GM19463 (cell line): ENCODE results near the gene SH2D2A.

Experiments used
- ATAC-seq: cut with Tn5 transposase; IDR thresholded peaks from one replicate; pipeline ENCODE4 v1.9.1; 2021; ENCODE audit warnings: mild to moderate bottlenecking, moderate library complexity; ENCODE audit not compliant: unreplicated experiment

SH2D2A gene

DNA sequence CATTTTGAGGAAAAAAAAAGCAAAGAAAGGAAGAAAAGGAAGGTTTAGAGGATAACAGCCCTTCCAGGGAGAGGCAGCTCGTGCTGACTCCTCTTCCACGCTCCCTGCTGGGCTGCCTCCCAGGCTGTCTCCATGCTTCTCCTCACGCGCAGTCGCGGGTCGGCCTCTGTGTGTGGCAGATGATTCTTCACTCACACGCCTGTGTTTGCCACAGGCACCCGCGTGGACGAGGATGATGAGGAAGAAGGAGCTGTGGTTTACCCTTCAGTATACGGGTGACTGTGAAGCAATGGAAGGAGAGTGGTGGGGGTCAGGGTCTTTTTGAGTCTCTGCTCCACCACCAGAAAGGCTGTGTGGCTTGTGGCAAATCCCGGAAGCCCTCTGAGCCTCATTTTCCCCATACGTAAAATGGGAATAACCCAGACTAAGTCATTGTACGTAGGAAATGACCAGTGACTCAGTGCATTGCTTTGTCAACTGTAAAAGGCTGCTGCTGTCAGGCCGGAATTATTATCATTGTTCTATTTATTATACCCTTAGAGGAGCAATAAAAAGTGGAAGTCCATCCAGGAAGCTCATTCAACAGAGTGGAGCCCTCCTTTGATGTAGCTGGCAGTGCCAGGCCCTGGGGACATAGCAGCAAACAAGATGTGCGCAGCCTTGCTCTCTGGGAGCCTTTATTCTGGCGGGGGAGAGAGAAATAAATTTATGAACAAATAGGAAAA, 11.9 kb upstream of the SH2D2A start:
- ATAC-seq, result no peak

DNA sequence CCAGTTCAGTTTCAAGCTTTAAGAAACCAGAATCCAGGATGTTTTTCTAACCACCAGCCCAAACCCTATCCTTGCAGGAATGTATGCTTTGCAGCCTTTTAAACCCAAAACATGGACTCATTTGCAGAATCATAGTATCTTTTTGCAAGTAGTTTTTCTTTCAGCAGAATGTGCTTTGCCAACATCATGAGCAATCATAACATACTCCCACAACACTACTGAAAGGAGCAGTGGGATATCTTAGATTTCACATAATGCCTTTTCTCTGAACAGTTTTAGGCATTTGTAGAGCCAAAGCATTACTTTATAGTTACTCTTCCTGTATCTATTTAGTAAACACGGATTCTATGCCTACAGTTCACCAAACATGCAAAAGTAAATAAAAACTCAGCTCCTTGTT, 10.0 kb upstream of the SH2D2A start:
- no peak for ATAC-seq

DNA sequence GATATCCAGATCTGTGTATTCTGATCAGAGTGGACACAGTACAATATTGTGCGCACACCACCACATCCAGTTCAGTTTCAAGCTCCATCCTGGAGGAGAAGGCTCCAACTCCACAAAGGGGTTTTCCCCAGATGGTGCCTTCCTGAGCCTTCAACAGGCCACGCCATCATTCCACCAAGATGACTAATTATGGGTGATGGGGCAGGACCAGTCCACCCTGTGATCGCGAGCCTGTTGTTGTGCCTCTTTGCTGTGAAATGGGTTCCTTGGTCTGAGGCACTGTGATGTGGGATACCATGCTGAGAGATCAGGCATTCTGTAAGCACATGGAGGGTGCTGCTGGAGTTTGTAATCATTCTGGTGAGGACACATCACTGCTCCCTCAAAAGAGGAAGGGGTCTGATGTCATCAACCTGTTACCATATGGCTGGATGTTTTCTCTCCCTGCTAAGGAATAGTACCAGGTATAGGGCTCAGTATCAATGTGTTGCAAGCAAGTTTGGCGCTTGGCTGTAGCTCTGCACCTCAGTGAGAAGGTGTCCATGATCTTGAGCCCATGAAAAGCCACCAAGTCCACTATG, 6.7 kb upstream of the SH2D2A start:
- ATAC-seq, result no peak

DNA sequence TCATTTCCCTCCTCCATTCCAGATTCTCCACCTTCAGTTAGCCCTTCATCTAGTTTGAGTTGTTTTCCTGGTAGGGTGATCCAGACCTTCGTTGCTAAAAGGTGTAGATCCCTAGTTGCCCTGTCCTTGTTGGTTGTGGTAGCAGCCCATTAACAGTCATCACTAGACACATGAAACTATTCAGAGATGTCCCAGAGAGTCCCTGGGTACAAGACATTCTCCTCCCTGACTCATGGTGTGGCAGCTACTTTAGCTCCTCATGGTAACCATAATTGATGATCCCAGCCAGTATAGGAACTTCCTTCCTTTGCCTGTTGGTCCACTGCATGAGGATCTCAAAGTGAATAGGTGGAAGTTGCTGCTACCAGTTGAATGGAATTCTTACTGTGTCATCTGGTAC, 6.0 kb upstream of the SH2D2A start:
- no peak for ATAC-seq

DNA sequence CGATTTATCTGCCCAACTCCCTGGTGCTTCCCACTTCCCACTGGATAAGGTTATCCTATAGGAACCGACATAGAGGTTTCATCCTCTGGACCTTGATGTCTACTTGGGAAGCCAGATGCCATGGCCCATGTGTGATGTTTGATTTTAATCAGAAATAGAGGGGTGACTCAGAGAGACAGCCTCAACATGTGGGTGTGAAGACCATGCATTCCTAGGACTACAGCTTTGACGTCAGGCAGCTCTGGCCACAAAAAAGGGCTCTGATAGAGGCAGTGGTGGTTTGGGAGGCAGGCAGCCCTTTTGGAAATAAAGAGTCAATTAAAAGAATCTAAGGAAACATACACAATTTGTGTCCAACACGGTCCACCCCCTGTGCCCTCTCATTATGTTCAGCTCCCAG, 5.2 kb upstream of the SH2D2A start:
- ATAC-seq, result no peak

DNA sequence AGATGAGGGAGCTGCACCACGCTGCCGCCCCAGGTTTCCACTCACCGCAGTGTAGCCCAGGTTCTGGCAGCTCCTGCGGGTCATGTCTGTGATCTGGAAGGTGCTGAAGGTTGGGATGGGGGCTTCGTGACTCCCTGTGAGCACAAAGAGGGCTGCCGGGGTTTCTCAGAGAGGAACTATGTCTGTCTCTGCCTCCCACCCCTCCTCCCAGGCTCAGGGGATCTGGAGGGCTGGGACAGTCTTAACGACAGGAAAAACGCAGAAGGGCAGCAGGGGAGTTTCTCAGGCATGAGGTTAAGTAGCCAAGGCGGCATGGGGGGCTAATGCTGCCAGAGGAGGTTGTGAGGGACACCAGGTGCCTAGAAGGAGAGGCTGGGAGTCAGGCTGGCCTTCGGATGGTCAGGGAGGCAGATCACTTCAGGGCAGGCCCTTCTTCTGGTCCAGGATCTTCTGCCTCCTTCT, 656 bp downstream of the SH2D2A start:
- no peak for ATAC-seq

DNA sequence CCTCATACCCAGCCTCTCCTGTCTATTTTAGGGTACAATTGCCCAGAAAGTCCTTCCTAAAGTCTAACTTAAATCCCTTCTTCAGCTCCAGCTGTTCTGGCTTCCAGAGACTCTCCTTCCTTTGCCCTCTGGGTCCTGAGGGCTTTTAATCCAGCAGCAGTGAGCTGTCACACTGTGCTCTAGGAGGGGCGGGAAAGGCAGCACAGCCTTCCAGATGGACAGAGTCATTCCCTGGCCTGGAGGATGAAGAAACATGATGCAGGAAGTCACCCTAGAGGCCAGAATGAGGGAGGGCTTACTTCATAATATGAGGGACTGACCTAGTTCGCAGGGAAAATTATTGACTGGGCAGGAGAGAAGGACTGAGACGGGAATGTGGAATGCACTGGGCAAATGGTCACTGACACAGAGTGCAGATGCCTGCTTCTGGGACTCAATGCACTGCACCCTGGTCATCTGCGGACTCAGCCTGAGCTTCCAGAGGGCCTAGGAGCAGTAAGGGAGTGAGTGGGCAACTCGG, 1.3 kb downstream of the SH2D2A start:
- no peak for ATAC-seq

DNA sequence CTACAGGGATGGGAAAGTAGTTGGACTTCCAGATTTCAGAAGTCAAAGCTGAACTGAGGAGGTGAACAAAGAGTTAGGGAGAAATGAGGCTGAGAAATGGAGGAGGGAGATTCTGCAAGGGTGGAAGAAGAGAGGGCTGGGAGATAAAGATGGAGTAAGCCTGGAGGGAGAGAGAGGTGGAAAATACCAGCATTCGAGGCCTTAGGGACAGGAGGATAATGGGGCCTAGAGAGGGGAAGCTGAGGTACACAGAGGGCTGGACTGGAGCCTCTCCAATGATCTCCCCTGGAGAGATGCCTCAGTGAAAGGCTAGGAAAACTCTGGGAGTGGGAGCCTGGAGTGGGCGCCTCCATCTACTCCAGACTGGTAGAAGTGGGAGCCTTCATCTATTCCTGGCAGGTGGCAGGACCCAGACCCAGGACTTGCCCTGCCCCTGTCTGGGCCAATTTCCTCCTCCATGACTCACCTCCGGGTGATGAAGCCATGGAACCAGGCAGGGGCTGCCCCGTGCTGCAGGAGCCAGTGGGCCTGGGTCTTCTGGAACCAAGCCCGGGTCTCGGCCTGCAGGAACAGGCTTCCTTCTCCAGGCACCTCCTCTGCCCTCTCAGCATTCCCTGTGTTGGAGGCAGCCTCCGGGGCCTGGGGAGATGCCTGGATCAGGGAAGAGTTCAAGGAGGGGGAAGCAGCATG, 1.9 kb downstream of the SH2D2A start:
- ATAC-seq, result no peak

DNA sequence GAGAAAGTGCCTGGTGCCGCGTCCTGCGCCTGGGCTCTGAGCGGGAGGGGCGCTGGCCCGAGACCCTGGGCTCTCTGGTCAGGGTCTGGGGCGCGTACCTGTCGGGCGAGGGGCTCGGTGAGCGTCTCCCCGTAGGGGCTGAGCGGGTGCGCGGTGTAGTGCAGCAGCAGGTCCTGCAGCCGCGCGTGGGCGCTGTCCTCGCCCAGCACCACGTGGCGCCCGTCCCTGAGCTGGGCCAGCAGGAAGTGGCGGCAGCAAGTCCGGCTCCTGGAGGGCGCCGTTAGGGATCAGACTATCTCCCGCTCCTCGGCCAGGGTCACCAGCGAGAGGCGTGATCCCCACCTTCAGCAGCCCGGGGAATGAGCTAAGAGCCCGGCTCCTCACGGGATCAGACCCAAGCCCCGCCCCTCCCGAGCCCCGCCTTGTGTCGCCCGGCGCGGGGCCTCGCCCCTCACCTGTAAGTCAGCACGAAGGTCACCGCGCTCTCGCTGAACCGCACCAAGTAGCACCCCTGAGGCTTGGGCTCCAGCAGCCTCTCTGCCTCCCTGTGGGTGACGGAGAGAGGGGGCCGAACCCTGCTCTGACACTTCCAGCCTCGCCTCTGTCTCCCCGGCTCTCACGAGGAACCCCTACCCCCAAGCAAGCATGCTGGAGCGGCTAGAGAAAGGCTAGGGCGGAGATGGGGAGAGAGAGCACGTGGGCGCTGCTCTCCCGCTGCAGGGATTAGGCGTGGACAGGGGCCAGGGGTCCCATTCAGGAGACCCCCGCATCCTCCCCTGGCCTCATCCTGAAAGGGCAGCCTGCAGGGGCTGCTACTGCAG, 2.7 kb downstream of the SH2D2A start:
- peak; percentile 58 for ATAC-seq

DNA sequence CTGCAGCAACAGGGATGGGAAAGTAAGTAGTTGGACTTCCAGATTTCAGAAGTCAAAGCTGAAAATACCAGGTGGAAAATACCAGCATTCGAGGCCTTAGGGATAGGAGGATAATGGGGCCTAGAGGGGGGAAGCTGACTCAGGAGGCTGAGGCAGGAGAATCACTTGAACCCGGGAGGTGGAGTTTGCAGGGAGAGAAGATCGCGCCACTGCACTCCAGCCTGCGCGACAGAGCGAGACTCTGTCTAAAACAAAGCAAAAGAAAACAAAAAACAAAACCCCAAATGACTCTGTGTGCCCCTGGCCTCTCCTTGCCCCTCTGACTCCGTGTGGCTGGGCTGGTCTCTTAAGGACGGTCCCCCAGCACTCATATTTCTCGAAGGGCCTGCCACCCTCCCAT, 3.4 kb downstream of the SH2D2A start:
- ATAC-seq, result no peak

DNA sequence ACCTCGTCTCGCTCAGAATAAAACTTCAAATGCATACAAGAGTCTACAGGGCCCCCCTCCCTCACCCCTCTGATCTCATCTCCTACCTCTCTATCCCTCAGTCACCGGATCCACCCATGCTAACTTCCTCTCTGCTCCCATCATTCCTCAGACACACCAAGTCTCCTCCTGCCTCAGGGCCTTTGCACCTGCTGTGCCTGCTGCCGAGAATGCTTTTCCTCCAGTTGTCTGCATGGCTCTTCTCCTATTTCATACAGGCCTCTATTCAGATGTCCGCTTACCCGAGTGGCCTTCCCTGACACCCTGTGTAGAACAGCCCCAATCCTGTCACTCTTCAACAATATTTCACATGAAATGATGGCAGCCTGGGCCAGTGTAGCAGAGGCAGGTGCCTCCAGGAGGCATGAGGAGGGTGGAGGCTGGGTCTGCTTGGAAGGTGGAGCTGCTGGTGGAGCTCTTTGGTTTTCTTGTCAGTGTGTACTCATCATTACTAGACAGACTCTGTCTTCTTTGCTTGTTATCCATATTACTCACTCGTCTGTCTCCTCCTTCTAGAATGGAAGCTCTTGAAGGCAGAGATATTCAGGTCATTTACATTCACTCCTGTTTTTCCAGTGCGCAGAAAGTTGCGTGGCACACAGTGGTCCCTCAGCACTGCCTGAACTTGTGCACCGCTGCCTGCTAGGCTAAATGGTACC, 4.2 kb downstream of the SH2D2A start:
- ATAC-seq, result no peak

DNA sequence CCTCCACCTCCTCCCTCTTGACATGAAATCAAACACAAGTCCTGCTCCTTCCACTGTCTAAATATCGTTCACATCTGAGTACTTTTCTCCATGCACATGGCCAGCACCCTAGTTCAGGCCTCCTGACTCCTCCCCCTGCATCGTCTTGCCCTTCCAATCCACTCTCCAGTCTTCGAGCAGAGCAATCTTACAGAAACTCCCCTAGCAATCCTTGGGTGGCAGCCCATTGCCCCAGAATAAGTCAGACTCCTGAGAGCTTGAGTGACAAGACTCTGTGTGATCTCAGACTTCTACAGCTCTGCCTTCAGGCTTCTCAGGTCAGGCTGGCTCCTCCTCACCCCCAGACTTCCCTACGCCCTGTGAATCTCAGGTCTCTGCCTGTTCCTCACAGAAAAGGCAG, 5.5 kb downstream of the SH2D2A start:
- no peak for ATAC-seq

DNA sequence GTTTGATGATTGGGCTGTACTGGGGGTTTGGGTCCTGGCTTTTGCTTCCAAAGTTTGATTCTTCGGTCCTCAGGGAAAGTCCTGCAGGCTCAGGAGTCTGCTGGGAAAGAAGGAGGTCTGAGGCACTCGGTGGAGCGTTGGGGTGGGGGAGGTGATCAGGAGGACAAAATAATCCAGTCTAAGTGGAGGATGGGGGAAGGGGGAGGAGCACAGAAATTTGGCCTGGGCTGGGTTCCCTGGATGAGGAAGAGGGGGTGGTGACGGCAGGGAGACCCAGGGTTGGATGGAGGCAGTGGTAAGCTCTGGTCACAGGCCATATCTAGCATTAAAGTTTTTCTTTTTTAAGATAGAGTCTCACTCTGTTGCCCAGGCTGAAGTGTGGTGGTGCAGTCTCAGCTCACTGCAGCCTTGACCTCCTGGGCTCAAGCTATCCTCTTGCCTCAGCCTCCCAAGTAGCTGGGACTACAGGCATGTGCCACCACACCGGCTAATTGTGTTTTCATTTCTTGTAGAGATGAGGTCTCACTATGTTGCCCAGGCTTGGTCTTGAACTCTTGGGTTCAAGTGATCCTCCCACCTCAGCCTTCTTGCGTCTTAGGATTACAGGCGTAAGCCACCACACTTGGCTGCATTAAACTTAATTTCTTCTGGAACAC, 6.8 kb downstream of the SH2D2A start:
- no peak for ATAC-seq

DNA sequence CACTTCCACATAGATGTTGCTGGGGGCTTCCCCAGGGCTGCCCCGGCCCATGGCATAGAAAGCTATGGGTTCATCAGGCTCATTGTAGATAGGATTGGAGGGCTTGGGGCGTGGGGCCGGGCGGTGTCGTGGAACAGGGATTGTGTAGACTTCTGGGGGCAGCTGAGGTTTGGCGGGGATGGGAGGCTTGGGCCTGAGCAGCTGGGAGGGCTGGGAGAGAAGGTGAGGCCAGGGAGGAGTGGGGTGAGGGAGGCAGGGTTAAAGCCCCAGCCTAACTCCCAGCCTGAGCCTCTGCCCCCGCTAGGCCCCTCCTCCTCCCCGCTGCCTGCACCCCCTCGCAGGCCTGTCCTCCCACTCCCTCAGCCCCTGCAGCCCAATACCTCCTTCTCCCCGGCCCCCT, 7.4 kb downstream of the SH2D2A start:
- no peak for ATAC-seq

DNA sequence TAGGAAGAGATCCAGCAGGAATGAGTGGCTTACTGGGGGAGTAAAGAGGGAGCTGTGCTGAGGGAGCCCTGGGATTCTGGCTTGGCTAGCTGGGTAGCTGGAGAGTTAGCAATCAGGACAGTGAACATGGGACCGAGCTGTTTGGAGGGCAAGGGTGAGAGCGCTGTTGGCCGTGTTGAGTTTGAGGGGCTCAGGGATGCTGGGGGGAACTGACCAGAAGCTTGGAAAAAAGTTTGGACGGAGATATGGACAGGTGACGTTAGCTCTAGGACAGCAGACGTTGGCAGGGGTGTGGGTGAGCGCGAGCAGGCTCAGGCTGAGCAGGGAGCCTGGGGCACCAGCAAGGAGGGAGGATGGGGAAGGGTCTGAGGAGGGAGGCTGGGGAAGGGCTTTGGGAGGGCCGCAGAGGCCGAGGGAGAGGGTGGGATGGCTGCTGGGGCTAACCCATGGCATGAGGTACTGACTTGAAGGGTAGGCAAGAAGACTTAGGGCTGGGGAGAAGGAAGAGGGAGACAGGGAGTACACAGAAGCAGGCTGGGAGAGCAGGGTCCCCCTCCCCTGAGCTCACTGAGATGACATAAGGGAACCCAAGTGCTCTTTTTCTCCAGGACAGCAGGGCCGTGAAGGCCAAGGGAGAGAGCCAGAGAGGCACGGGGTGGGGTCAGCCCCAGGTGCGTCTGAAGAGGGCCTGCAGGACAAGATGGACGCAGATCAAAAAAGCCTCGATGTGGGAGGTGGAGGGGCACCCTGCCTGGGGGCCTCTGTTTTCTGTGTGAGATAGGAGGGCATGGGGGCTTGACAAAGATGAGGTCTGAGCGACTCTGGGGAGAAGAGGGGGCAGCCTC, 8.2 kb downstream of the SH2D2A start:
- ATAC-seq, result no peak

DNA sequence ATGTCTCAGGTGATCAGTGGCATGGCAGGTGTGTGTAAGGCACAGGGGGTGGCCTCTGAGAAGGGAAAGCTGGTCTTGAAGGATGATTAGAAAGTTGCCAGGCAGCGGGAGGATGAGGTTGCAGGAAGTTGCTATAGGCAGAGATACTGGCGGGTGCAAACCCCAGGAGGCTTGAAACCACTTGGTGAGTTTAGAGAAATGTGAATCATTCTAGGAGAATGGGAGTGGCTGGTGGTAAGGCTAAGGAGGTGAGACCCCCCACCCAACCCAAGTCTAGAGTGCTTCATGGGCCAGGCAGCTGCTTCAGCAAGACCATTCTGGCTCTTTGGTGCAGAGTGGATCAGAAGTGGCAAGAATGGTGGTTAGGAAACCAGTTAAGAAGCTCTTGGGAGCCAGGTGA, 9.0 kb downstream of the SH2D2A start:
- no peak for ATAC-seq

DNA sequence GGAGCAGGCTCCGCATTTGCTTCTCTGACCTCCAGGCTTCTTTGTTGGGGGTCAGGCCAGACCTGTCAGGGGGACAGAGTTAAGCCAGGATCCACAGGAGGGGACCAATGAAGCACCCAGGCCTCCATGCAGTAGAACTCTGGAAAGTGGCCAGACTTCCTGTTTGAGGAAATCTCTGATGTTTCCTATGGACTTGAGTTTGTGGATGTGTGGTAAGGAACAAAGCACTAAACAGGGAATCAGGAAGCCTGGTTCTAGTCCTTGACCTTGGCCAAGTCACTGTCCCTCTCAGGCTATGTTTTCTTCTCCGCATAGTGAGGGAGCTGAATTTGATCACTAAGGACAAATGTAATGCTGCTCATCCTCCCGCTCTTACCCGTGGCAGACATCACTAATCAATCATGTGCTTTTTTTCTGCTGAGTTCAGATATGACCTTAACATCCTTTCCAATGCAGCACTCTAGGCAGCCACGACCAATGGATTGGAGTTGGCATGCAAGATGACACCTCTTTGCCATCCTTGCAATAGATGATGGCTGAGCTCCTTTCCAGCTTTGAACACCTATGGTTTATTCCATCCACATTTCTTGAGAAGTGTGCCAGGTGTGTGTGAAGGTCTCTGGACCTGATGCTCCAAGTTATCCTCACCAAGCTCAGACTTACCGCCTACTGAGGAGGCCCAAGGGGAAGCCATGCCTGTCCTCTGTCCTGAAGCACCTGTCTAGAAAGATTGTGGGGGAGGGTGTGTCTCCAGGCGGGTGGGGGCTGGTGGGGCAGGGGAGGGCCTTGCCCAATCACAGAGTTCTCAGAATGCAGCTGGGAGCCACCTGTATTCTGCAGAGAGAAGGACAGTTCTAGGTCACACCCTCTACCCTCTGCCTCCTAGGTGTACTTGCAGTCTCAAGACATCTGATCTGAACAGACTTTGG, 9.9 kb downstream of the SH2D2A start:
- ATAC-seq, result no peak
